ENCODE measurements around the gene SH3GL1. TPM values are rescaled to one million over a fixed set of nuclear protein-coding genes. Genes with fewer than 3 reads are reported as not detected.
"Not testable (repeated sequence)": the region's sequence is repeated elsewhere in the genome, so short reads cannot be mapped to it uniquely, and the experiment has no call there.

Gene SH3GL1
- total RNA-seq, 2 donors from 2014 or later, result 47.0 to 50.8 TPM

DNA sequence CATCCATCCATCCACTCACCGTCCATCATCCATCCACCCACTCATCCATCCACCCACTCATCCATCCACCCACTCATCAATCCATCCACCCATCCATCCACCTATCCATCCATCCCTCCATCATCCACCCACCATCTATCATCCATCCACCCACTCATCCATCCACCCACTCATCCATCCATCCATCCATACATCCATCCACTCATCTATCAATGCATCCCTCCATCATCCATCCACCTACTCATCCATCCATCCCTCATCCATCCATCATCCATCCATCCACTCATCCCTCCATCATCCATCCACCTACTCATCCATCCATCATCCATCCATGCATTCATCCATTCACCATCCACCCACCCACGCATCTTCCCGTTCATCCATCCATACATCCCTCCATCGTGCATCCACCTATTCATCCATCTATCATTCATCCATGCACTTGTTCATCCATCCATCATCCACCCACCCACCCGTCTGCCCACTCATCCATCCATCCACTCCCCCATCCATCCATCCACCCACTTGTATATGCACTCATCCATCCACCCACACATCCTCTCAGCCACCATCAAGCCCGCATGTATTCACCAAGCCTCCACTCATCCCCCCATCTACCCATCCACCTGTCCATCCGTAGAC is 65.3 kb downstream of the SH3GL1 start:
- no peak for DNase-seq (ENCODE audit: low spot score)
- Mint-ChIP-seq H3K4me1 (ENCODE audit: low read depth in 2 of 2) (peaks cover 13 to 24% of the 10 kb centered on the region in 2 donors), H3K4me3 (no peak overlapping the region), H3K36me3 (no peaks in the 10 kb centered on the region), H3K27ac (no peak overlapping the region), H3K27me3 (no peaks in the 10 kb centered on the region), H3K9me3 (peaks cover 11% of the 10 kb centered on the region)
- no peak for ATAC-seq

DNA sequence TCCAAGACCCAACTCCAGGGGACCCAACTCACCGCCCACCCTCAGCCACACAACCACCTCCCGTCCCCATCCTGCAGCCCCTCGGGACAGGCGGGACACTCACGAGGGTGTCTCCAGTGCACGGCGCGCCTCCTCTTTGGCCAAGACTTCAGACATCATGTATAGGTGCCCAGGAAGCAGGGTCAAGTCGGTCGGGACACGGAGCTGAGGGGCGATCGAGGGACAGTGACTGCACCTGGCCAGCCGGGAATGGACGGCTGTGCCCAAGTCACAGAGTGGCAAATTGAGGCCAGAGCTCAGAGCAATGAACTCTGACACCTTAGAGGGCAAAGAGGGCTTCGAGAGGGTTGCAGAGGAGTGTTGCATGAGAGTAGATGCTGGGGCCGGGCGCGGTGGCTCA is 70.5 kb downstream of the SH3GL1 start:
- no peaks in the 10 kb centered on the region for H3K36me3 Mint-ChIP-seq
- H3K4me1 Mint-ChIP-seq (ENCODE audit: low read depth in 2 of 2), result peaks cover 10 to 28% of the 10 kb centered on the region in 2 donors
- no peak overlapping the region for H3K4me3 Mint-ChIP-seq
- no peak for ATAC-seq
- no peaks in the 10 kb centered on the region for H3K27me3 Mint-ChIP-seq
- no peak overlapping the region for H3K27ac Mint-ChIP-seq
- H3K9me3 Mint-ChIP-seq, result peaks cover 8% of the 10 kb centered on the region
- no peak for DNase-seq (ENCODE audit: low spot score)

DNA sequence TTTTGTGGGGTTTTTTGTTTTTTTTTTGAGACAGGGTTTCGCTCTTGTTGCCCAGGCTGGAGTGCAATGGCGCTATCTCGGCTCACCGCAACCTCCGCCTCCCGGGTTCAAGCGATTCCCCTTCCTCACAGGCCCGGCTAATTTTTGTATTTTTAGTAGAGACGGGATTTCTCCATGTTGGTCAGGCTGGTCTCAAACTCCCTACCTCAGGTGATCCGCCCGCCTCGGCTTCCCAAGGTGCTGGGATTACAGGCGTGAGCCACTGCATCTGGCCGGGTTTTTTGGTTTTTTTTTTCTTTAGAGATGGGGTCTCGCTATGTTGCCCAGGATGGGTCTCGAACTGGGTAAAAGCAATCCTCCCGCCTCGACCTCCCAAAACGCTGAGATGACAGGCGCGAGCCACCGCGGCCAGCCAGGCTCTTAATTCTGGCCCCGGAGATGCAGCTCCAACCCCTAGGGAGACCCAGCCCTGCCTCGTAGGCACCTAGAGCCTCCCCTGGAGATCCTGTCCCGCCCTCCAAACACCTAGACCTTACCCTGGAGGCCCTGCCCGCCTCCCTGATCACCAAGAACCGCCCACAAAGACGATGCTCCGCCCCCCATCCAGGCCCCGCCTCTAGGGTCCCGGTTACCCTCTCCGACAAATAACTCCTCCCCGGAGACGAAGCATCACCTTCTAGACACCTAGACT is 71.2 kb downstream of the SH3GL1 start:
- peak overlapping the region; percentile 55 to 86 for H3K27ac Mint-ChIP-seq
- DNase-seq (ENCODE audit: low spot score); ATAC-seq; H3K9me3 Mint-ChIP-seq; H3K36me3 Mint-ChIP-seq; H3K27me3 Mint-ChIP-seq: not testable (repeated sequence)
- H3K4me1 Mint-ChIP-seq (ENCODE audit: low read depth in 2 of 2), result peaks cover 10 to 29% of the 10 kb centered on the region in 2 donors
- peak overlapping the region; percentile 82 for H3K4me3 Mint-ChIP-seq

DNA sequence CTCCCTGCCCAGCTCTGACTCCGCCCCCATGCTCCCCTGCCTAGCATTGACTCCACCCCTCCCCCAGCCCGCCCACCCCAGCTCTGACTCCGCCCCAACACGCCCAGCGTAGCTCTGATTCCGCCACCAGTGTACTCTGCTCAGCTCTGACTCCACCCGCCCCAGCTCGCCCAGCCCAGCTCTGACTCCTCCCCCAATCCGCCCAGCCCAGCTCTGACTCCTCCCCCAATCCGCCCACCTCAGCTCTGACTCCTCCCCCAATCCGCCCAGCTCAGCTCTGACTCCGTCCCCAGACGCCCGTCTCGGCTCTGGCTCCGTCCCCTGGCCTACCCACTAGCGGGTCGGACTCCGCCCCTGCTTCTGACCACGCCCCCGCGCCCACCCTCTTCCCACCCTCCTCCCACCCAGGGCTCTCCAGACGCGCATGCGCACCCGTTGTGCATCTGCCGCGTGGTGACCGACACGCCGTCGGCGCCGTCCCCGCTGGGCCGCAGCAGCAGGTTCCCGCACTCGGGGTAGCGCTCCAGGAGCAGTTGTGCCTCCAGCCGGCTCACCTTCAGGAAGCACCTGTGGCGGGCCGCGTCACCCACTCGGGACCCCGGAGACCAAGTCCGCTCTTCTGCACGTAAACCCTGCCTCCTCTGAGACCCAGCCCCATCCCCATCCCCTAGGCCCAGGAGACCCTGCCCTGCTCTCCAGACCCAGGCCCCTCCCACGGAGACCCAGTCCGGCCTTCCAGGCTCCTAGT is 71.9 kb downstream of the SH3GL1 start:
- Mint-ChIP-seq H3K4me3 (peak overlapping the region; percentile 82), H3K27ac (peak overlapping the region; percentile 55 to 86), H3K9me3 (no peaks in the 10 kb centered on the region), H3K36me3 (no peaks in the 10 kb centered on the region), H3K4me1 (ENCODE audit: low read depth in 2 of 2) (peaks cover 10 to 25% of the 10 kb centered on the region in 2 donors), H3K27me3 (no peaks in the 10 kb centered on the region)
- ATAC-seq (peak; percentile 93 to 95), DNase-seq (ENCODE audit: low spot score) (peak; percentile 98)

DNA sequence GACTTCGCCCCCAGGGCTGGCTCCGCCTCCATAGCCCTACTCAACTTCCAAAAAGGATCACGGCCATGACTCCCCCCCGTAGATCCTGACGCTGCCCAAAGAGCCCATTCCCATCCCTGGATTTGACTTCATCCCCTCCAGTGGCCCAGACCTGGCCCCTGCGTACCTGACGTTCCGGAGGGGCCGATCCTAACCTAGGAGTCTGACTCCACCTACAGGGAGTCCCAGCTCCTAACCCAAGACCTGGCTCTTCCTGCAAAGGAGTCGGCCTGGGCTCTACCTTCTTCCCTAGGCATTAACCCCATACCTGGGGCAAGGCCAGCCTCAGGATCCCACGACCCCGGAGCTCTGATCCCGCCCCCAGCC is 72.5 kb downstream of the SH3GL1 start:
- Mint-ChIP-seq H3K27ac (peak overlapping the region; percentile 55 to 86), H3K9me3 (no peaks in the 10 kb centered on the region), H3K27me3 (no peaks in the 10 kb centered on the region), H3K36me3 (no peaks in the 10 kb centered on the region), H3K4me3 (peak overlapping the region; percentile 82), H3K4me1 (ENCODE audit: low read depth in 2 of 2) (peaks cover 10 to 25% of the 10 kb centered on the region in 2 donors)
- no peak for DNase-seq (ENCODE audit: low spot score)
- ATAC-seq, result no peak

DNA sequence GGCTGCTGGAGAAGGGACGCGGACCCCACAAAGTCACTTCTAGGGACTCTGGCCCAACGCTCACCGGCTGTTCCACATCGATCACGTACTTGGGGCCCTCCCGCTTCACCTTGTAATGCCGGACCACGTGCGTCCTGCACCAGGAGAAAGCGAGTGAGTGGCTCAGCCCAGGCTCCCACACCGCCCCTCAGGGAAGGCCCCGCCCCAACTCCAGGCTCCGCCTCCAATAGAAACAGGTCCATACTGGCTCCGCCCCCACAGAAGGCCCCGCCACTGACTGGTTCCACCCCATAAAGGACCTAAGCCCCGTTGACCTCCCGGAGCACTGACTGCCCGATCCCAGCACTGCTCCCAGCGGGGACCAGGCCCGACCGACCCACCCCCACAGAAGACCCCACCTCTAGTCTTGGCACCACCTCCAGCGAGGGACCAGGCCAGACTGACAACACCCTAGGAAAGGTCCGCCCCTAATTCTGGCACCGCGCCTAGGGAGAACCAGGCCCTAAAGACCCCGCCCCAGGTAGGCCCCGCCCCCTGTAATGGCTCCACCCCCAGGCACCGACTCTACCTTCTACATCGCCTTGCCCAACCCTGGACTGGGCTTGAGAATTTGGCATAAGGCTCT is 73.0 kb downstream of the SH3GL1 start:
- H3K27me3 Mint-ChIP-seq, result no peaks in the 10 kb centered on the region
- peak overlapping the region; percentile 82 for H3K4me3 Mint-ChIP-seq
- peak; percentile 25 to 71 for ATAC-seq
- DNase-seq (ENCODE audit: low spot score), result peak; percentile 87
- no peaks in the 10 kb centered on the region for H3K9me3 Mint-ChIP-seq
- H3K36me3 Mint-ChIP-seq, result no peaks in the 10 kb centered on the region
- H3K27ac Mint-ChIP-seq, result peak overlapping the region in 1 of 2 donors; percentile 86
- H3K4me1 Mint-ChIP-seq (ENCODE audit: low read depth in 2 of 2), result peaks cover 10 to 25% of the 10 kb centered on the region in 2 donors

DNA sequence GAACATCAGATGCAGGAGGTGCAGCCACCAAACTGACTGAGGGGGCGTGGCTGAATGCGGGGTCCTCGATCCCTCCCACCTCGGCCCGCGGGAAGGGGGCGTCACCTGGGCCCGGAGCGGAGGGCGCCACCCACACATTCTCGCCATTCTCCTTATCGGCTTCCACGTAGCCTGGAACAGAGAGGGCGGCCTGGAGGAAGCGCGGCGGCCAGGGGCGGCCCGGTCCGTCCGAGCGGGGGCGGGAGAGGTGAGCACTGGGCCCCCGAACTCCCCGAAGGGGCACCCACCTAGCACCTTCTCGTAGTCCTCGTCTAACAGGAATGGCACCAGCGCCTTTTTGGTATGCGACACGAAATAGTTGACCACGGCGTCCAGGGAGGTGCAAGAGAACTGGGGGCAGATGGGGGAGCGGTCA is 73.5 kb downstream of the SH3GL1 start:
- peaks cover 10 to 25% of the 10 kb centered on the region in 2 donors for H3K4me1 Mint-ChIP-seq (ENCODE audit: low read depth in 2 of 2)
- no peak overlapping the region for H3K27ac Mint-ChIP-seq
- ATAC-seq (no peak), DNase-seq (ENCODE audit: low spot score) (no peak)
- no peaks in the 10 kb centered on the region for H3K9me3 Mint-ChIP-seq
- no peaks in the 10 kb centered on the region for H3K27me3 Mint-ChIP-seq
- no peaks in the 10 kb centered on the region for H3K36me3 Mint-ChIP-seq
- H3K4me3 Mint-ChIP-seq, result peak overlapping the region; percentile 82

DNA sequence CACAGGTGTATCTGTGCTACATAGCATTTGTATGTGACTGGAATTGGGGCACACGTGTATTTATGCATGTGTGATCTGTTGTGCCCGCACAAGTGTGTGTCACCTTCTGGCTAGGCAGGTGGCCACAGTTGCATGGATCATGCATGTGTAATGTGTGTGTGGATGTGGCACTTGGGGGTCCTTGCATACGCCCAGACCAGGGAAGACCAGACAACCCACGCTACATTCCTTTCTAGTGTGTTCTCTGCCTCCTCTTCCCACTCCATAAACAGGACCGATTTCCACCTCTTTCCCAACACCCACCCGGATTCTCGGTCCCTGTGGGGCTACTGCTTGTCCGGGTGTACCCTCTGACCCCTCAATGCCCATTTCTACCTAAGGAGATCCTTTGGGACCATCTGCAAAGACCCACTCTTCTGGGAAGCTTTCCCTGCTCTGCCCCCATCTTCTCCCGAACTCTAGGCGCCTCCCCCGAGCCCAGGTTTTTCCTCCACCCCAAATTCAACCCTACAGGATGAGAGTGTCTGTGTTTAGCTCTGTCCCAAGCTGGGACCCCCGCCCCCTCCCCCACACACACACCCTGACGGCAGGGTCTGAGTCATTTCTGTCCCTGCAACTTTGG is 74.0 kb downstream of the SH3GL1 start:
- Mint-ChIP-seq H3K27ac (peak overlapping the region in 1 of 2 donors; percentile 57), H3K27me3 (no peaks in the 10 kb centered on the region), H3K36me3 (no peaks in the 10 kb centered on the region), H3K9me3 (no peaks in the 10 kb centered on the region), H3K4me3 (peak overlapping the region; percentile 82), H3K4me1 (ENCODE audit: low read depth in 2 of 2) (peaks cover 10 to 25% of the 10 kb centered on the region in 2 donors)
- DNase-seq (ENCODE audit: low spot score) (no peak), ATAC-seq (no peak)

DNA sequence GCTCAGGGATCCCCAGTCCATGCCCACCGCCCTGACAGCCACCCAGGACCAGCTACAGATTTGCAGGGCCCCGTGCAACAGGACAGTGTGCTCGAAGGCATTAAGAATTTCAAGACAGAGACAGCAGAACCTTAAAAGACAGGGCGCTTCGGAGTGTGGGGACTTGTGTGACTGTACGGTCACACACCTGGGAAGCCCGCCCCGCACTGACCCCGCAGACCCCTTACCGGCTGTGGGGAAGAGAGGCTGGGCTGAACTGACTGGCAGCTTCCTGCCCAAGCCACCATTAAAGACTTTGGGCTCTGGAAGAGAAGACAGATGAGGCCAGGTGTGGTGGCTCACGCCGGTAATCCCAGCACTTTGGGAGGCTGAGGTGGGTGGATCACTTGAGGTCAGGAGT is 76.1 kb downstream of the SH3GL1 start:
- DNase-seq (ENCODE audit: low spot score) (no peak), ATAC-seq (no peak)
- Mint-ChIP-seq H3K27me3 (no peaks in the 10 kb centered on the region), H3K4me3 (no peak overlapping the region), H3K9me3 (peaks cover 14% of the 10 kb centered on the region), H3K27ac (no peak overlapping the region), H3K4me1 (ENCODE audit: low read depth in 2 of 2) (peaks cover 10 to 32% of the 10 kb centered on the region in 2 donors), H3K36me3 (peaks cover 4% of the 10 kb centered on the region)

DNA sequence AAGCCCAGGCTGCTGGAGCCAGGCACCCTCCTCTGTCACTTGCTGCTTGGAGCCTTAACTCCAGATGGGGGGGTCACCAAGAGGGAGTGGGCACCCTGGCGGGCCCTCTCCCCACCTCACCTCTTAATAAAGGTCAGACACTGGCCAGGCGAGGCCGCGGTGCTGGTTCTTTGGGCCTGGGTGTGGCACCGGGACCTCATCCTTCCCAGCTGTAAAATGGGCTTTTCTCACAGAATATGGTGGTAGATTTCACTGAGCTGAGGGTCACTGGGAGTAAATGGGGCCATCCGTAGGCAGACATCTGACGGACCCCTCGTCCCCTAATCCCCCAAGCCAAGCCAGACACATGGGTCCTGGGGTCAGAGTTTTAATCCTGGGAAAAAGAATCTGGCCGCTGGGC is 76.7 kb downstream of the SH3GL1 start:
- Mint-ChIP-seq H3K27ac (no peak overlapping the region), H3K4me1 (ENCODE audit: low read depth in 2 of 2) (peaks cover 10 to 32% of the 10 kb centered on the region in 2 donors), H3K27me3 (no peaks in the 10 kb centered on the region), H3K4me3 (no peak overlapping the region), H3K36me3 (peaks cover 5% of the 10 kb centered on the region), H3K9me3 (peaks cover 14% of the 10 kb centered on the region)
- ATAC-seq (no peak), DNase-seq (ENCODE audit: low spot score) (no peak)

DNA sequence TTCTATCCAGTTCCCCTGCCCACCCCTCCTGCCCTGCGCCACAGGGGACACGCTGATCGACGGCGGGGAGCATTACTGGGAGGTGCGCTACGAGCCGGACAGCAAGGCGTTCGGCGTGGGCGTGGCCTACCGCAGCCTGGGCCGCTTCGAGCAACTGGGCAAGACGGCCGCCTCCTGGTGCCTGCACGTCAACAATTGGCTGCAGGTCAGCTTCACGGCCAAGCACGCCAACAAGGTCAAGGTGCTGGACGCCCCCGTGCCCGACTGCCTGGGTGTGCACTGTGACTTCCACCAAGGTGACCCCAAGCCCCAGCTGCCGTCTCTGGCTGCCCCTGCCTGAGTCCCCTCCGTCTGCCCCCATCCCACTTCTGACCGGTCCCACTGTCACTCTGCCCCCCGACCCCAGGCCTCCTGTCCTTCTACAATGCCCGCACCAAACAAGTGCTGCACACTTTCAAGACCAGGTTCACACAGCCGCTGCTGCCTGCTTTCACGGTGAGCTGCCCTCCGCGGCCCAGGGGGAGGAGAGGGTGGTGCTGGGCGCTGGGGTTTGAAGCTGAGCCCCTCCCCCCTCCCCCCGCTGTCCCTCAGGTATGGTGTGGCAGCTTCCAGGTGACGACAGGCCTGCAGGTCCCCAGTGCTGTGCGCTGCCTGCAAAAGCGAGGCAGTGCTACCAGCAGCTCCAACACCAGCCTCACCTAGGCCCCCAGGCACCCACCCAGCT is 77.2 kb downstream of the SH3GL1 start:
- peaks cover 14% of the 10 kb centered on the region for H3K9me3 Mint-ChIP-seq
- ATAC-seq, result no peak
- H3K27me3 Mint-ChIP-seq, result no peaks in the 10 kb centered on the region

DNA sequence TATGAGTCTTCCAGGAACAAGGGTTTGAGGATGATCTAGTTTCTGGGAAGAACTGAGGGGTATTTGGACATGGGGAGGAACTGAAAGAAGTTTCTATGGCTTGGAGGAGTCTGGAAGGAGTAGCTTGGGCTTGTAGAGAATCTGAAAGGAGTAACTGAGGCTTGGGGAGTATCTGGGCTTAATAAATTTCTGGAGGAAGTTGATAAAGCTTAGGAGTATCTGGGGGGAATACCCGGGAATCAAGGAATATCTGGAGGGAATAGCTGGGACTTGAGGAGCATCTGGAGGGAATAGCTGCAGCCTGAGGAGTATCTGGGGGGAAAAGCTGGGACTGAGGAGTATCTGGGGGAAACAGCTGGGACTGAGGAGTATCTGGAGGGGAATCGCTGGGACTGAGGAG is 79.9 kb downstream of the SH3GL1 start:
- peaks cover 0 to 10% of the 10 kb centered on the region in 2 donors for H3K4me1 Mint-ChIP-seq (ENCODE audit: low read depth in 2 of 2)
- no peak overlapping the region for H3K4me3 Mint-ChIP-seq
- no peak for DNase-seq (ENCODE audit: low spot score)
- no peak for ATAC-seq
- peaks cover 14% of the 10 kb centered on the region for H3K9me3 Mint-ChIP-seq
- peaks cover 5% of the 10 kb centered on the region for H3K36me3 Mint-ChIP-seq
- H3K27ac Mint-ChIP-seq, result peak overlapping the region in 1 of 2 donors; percentile 0
- H3K27me3 Mint-ChIP-seq, result no peaks in the 10 kb centered on the region

More for the DNA sequence above, 77.2 kb downstream of the SH3GL1 start:
- no peak for DNase-seq (ENCODE audit: low spot score)
- H3K27ac Mint-ChIP-seq, result no peak overlapping the region
- H3K4me3 Mint-ChIP-seq, result no peak overlapping the region
- H3K36me3 Mint-ChIP-seq, result peaks cover 5% of the 10 kb centered on the region
- H3K4me1 Mint-ChIP-seq (ENCODE audit: low read depth in 2 of 2), result peaks cover 10 to 29% of the 10 kb centered on the region in 2 donors

All from natural killer cell treated with Interleukin-12 subunit alpha and Interleukin-12 subunit beta and Interleukin-15 and Interleukin-18, amount 100 ng/mL, for 72 hours (primary cell).